Measurements from ENCODE around the gene PDSS2.

PDSS2 gene

GRCh38 chr6:107357031-107357430 is 102.3 kb downstream of the PDSS2 start:
- no peak for DNase-seq

GRCh38 chr6:107355659-107356058 is 103.7 kb downstream of the PDSS2 start:
- no peak for DNase-seq

- DNase-seq: no peak
Measured at GRCh38 chr6:107354451-107354850, 104.9 kb downstream of the PDSS2 start.

GRCh38 chr6:107353773-107354382 is 105.5 kb downstream of the PDSS2 start:
- DNase-seq: no peak

- DNase-seq: no peak
Measured at GRCh38 chr6:107348224-107348623, 111.1 kb downstream of the PDSS2 start.

GRCh38 chr6:107345393-107345792 is 114.0 kb downstream of the PDSS2 start:
- no peak for DNase-seq

GRCh38 chr6:107344981-107345380 is 114.4 kb downstream of the PDSS2 start:
- DNase-seq: no peak

GRCh38 chr6:107344383-107344782 is 115.0 kb downstream of the PDSS2 start:
- DNase-seq: no peak

- DNase-seq: no peak
Measured at GRCh38 chr6:107342144-107342543, 117.2 kb downstream of the PDSS2 start.

GRCh38 chr6:107340881-107341280 is 118.5 kb downstream of the PDSS2 start:
- DNase-seq: no peak

- DNase-seq: no peak
Measured at GRCh38 chr6:107337191-107337741, 122.1 kb downstream of the PDSS2 start.

- DNase-seq: no peak
Measured at GRCh38 chr6:107334026-107334425, 125.3 kb downstream of the PDSS2 start.

GRCh38 chr6:107333491-107333890 is 125.9 kb downstream of the PDSS2 start:
- DNase-seq: no peak

GRCh38 chr6:107331409-107332386 is 127.7 kb downstream of the PDSS2 start:
- DNase-seq: no peak

- no peak for DNase-seq
Measured at GRCh38 chr6:107330168-107330567, 129.2 kb downstream of the PDSS2 start.

GRCh38 chr6:107329063-107329860 is 130.1 kb downstream of the PDSS2 start:
- no peak for DNase-seq

GRCh38 chr6:107328081-107328480 is 131.3 kb downstream of the PDSS2 start:
- no peak for DNase-seq

- DNase-seq: no peak
Measured at GRCh38 chr6:107323133-107323785, 136.1 kb downstream of the PDSS2 start.

GRCh38 chr6:107321793-107322192 is 137.6 kb downstream of the PDSS2 start:
- no peak for DNase-seq

- no peak for DNase-seq
Measured at GRCh38 chr6:107319906-107320530, 139.3 kb downstream of the PDSS2 start.

- DNase-seq: no peak
Measured at GRCh38 chr6:107318100-107318736, 141.1 kb downstream of the PDSS2 start.

Data from GOT3 (cell line).